Stimulated activated CD4-positive, alpha-beta T cell treated with anti-CD3 and anti-CD28 coated beads, TNF-alpha, amount 100 ng/mL, for 48 hours (primary cell): ENCODE measurements around the gene CRYZL1.
A peak's percentile ranks its signal among the peaks of the same experiment; 100 is the strongest.
"Not testable (repeated sequence)": the region's sequence is repeated elsewhere in the genome, so short reads cannot be mapped to it uniquely, and the experiment has no call there.

Source experiments
- DNase-seq, 3 donors: peaks; one replicate each; pipeline ENCODE4 v3.0.0-alpha.2; 2020; ENCODE audit warnings: low read depth in 3 of 3

The CRYZL1 gene

DNA sequence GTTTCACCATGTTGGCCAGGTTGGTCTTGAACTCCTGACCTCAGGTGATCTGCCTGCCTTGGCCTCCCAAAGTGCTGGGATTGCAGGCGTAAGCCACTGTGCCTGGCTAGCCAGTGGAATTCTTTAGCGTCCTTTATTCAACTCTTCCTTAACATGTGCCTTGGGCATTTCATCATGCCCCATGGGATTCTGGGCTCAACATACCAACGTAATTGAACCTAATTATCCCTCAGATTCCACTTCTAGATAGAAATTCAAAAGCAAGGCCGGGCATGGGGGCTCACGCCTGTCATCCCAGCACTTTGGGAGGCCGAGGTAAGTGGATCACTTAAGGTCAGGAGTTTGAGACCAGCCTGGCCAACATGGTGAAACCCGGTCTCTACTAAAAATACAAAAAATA, 15.4 kb downstream of the CRYZL1 start:
- DNase-seq, result not testable (repeated sequence)

- DNase-seq, result no peak
Measured at GRCh38 chr21:33622253-33622652, 19.3 kb downstream of the CRYZL1 start.

DNA sequence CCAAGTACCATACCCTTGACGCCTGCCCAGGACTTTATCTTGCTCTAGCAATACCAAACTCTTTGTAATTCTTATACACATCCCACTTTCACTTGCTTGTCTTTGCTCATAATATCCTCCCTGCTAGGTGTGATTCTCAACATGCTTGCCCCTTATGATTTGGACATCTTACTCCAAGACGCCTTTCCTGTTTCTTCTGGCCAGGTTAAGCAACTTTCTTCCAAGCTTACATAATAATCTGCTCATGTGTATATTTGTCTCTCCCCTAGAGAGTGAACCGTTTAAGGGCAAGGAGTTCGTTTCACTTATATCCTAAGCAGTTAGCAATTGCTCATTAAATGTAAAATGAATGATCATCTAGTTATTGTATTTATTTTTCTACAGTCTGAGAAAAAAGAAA, 21.8 kb downstream of the CRYZL1 start:
- DNase-seq, result no peak

- DNase-seq, result no peak
Measured at GRCh38 chr21:33618407-33618806, 23.1 kb downstream of the CRYZL1 start.

- DNase-seq, result not testable (repeated sequence)
Measured at GRCh38 chr21:33617565-33617964, 24.0 kb downstream of the CRYZL1 start.

GRCh38 chr21:33611006-33611744, 30.4 kb downstream of the CRYZL1 start:
- no peak for DNase-seq

GRCh38 chr21:33608559-33608958, 33.0 kb downstream of the CRYZL1 start:
- DNase-seq, result no peak

- no peak for DNase-seq
Measured at GRCh38 chr21:33598051-33598450, 43.5 kb downstream of the CRYZL1 start.

GRCh38 chr21:33588485-33589335, 52.8 kb downstream of the CRYZL1 start, which contains the start of gene DONSON:
Gene DONSON, minus strand, starts transcription at chr21:33588684. Its CDS starts 43 bp downstream, at chr21:33588641.
- DNase-seq, result peak; percentile 69 to 85 (median 77)

DNA sequence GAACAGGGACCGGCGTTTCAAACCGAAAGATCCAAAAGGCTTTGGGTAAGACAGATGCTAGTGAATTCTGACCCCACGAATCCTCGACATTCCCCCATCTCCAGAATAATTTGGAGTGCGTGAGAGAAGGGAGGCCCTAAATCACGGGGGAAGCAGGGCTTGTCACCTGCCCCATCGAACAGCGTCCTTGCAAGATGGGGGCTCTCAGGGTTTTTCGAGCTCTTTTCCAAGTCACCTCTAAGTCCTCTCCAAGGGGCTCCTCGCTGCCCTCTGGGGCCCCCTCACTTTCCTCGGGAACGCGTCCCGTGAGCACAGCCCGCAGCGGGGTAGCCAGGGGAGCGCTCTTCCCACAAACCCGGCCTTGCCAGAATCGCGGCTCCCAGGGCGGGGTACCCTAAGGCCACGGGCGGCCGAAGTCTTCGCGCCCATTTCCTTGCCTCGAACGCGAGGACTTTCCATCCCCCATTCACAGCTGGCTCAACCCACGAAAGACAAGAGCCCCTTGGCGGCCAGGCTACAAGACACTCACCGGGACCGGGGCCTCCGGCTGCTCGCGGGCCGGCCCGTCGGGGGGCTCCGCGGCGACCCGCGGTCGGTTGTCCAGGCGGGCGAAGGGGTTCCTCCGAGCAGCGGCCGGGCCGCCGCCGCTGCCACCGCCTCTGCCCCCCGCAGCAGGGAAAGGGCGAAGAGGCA, 53.6 kb downstream of the CRYZL1 start:
- DNase-seq, result peak in 2 of 3 donors; percentile 9 to 20

GRCh38 chr21:33586927-33587326, 54.6 kb downstream of the CRYZL1 start:
- no peak for DNase-seq

DNA sequence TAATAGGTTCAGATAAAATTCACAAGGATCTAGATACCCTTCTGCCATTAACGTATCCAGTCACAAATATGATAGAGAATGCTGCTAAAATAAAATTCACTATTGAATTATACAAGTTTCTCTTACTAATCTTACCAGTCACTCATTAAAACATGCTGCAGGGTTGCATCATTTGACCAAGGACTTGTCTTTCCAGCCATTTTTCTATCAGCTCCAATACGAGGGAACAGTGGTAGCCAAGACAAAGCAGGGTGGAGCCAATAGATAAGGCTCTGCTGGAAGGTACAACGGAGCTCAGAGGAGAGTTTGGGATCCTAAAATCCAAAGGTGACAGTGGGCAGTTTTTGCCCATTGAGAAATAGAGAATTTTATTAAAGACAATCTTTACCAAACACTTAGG, 57.1 kb downstream of the CRYZL1 start:
- DNase-seq, result no peak

- no peak for DNase-seq
Measured at GRCh38 chr21:33578959-33579542, 62.5 kb downstream of the CRYZL1 start.

GRCh38 chr21:33578214-33578613, 63.3 kb downstream of the CRYZL1 start:
- DNase-seq, result no peak

- not testable (repeated sequence) for DNase-seq
Measured at GRCh38 chr21:33576741-33577141, 64.8 kb downstream of the CRYZL1 start.

DNA sequence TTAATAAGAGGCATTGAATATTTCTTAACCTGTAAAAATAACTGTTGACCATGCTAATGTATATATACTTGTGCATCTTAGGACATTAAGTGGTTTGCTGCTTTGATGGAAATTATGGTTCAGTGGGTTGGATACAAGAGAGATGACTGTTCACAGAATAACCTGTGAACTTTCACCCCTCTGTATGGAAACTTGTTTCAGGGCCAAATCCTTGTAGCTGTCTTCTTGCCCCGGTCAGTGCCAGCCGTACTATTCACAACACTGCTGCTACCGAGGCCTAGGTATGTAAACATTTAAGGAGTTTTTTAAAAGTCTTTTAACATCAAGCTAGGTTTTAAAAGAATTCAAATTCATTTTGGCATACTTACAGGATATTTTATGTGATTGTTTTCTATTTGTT, 69.2 kb downstream of the CRYZL1 start:
- DNase-seq, result no peak

DNA sequence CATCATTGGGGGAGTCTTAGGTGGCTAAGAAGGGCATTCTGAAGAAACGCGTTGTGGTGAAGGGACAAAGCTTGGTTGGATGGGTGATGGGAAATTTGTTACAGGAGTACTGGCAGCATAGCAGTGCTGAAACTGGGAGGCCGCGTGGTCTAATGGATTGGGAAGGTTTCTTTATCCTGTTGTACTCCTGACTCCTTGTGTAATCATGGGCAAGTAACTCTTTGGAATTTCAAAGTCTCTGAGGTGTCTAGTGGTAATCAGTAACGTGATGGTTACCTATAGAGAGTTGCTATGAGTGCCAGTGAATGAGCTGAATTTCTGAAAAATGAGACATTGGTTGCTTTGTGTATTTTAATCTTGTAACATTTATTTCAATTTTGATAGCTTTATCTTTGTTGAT, 71.5 kb downstream of the CRYZL1 start:
- no peak for DNase-seq

DNA sequence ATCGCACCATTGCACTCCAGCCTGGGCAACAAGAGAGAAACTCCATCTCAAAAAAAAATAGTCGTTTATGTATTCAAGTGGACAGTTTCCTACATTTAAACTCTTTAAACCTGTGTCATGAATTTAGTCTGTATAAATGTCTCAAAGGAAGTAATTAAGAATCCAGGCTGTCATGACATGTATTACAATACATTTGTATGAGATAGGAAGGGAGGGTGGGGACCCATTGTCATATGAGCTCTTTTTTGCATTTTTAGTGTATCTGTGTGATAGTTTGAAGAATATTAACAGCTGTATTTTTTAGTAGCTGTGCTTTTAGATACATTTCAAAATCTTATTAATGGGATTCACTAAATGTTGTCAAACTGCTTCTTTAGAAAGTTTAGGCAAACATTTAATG, 73.1 kb downstream of the CRYZL1 start:
- no peak for DNase-seq

DNA sequence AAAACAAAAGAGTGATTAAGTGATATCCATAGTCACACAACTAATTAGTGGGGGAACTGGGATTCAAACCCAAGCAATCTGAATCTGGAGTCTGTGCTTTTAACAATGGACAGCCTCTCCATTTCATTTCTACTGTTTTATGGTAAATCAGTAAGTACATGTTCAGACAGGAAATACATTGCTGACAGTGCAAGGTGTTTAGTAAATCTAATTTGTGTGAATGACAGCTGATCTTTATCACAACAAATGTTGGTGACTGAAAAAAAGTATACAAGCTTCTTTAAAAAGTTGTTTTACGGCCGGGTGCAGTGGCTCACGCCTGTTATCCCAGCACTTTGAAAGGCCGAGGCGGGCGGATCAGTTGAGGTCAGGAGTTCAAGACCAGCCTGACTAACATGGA, 73.6 kb downstream of the CRYZL1 start:
- DNase-seq, result no peak

DNA sequence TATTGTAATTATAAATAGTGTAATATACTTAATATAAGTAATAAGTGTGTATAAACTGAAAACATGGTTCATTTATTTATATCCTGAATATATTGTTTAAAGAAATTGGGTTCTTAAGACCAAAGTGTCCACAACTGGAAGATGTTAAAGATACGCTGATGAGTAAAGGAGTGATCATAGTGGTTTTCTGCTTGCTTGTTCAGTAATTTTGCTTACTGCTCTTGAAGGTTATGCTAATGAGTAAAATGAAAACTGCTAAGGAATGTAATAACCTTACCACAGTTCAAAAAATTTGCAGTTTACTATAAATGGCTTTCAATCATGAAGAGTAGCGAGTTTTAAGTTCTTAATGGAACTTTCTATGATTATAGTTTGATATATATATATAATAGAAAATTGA, 75.0 kb downstream of the CRYZL1 start:
- DNase-seq, result no peak

DNA sequence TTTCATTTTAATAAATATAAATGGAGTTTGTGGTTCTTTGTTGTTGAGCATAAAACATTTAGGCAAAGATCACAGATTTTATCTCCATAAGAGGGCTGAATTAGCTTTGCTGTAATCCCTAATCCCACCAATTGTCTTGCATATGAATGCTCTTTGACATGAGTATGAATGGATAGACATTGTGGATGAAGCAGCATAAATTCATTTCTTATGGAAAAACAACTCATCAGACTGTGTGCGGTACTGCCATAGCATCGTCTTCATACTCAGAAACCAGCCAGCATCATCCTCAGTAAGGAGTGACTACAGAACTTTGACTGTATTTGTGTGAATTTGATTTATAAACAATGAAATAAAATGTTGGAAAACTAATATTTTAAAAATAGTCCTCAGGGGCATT, 79.2 kb downstream of the CRYZL1 start:
- DNase-seq, result no peak

DNA sequence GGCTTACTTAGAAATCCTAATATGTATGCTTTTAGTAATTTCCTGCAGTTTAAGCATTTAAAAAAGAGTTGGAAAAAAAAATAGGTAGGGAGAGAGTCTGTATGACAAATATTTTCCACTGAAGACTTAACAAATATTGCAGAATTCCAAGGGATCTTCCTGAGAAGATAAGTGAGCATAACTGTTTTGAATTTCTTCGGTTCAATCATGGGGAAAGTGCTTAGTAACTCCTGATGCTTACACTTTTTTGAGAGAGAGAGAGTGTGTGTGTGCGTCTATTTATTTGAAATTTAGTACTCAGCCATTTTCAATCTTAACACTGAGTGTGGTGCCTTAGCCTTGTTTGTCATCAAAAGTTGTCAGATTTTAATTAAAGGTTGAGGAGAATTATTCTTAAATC, 80.2 kb downstream of the CRYZL1 start:
- DNase-seq, result no peak
